Neural progenitor cell (in vitro differentiated cells): ENCODE measurements around the gene BRD7. TPM values are rescaled to one million over a fixed set of nuclear protein-coding genes. Genes with fewer than 3 reads are reported as not detected.

Source experiments
- DNase-seq: peaks from one replicate; pipeline ENCODE4 v3.0.0-alpha.2; 2016; ENCODE audit warnings: low spot score
- H2AFZ ChIP-seq: fragments of 200-600 bp; sonication (generic); replicated peaks from 2 replicates; pipeline ENCODE4 v1.6.1; 2016; ENCODE audit warnings: antibody characterized with exemption
- H3F3A ChIP-seq: fragments of 200-600 bp; sonication (generic); 2 replicates; pipeline ENCODE4 v1.6.1; 2016; ENCODE audit warnings: antibody characterized with exemption, low read depth
- H3K27ac ChIP-seq: fragments of 200-600 bp; sonication (generic); 2 replicates; pipeline ENCODE4 v1.5.1; 2016; ENCODE audit warnings: mild to moderate bottlenecking
- H3K27me3 ChIP-seq: fragments of 200-600 bp; sonication (generic); 2 replicates; pipeline ENCODE4 v1.6.1; 2016; ENCODE audit warnings: mild to moderate bottlenecking, moderate library complexity
- H3K36me3 ChIP-seq: fragments of 200-600 bp; sonication (generic); 2 replicates; pipeline ENCODE4 v1.5.1; 2016
- H3K4me1 ChIP-seq: fragments of 200-600 bp; sonication (generic); 2 replicates; pipeline ENCODE4 v1.6.1; 2016; ENCODE audit warnings: mixed run types
- H3K4me2 ChIP-seq: fragments of 200-600 bp; sonication (generic); 2 replicates; pipeline ENCODE4 v1.6.1; 2016
- H3K4me3 ChIP-seq: fragments of 200-600 bp; sonication (generic); 2 replicates; pipeline ENCODE4 v1.5.1; 2016
- H3K79me2 ChIP-seq: fragments of 200-600 bp; sonication (generic); 2 replicates; pipeline ENCODE4 v1.6.1; 2016; ENCODE audit warnings: low read depth
- H3K9ac ChIP-seq: fragments of 200-600 bp; sonication (generic); 2 replicates; pipeline ENCODE4 v1.6.1; 2016
- H3K9me3 ChIP-seq: fragments of 200-600 bp; sonication (generic); 2 replicates; pipeline ENCODE4 v1.5.1; 2016; ENCODE audit warnings: low read depth
- H4K20me1 ChIP-seq: fragments of 200-600 bp; sonication (generic); 2 replicates; pipeline ENCODE4 v1.6.1; 2016; ENCODE audit warnings: low read depth
- H3K27ac Mint-ChIP-seq: 3 replicates; pipeline ENCODE4 v1.8.0; 2021; ENCODE audit warnings: mixed read lengths
- H3K27me3 Mint-ChIP-seq: 2 replicates; pipeline ENCODE4 v1.8.0; 2022; ENCODE audit warnings: low read depth, mild to moderate bottlenecking, inconsistent platforms, moderate library complexity, mixed read lengths; ENCODE audit not compliant: insufficient read depth
- H3K36me3 Mint-ChIP-seq: 3 replicates; pipeline ENCODE4 v1.8.0; 2021; ENCODE audit warnings: mixed read lengths
- H3K4me1 Mint-ChIP-seq: 3 replicates; pipeline ENCODE4 v1.8.0; 2021; ENCODE audit warnings: mixed read lengths
- H3K4me3 Mint-ChIP-seq: 3 replicates; pipeline ENCODE4 v1.8.0; 2021; ENCODE audit warnings: mild to moderate bottlenecking, moderate library complexity, mixed read lengths
- H3K9me3 Mint-ChIP-seq: 3 replicates; pipeline ENCODE4 v1.8.0; 2020; ENCODE audit warnings: mixed read lengths
- CTCF ChIP-seq: fragments of 200-600 bp; sonication (generic); IDR thresholded peaks from 2 replicates; pipeline ENCODE4 v1.5.1; 2017; ENCODE audit warnings: antibody characterized with exemption, mild to moderate bottlenecking
- EZH2 ChIP-seq: fragments of 200-600 bp; sonication (generic); IDR thresholded peaks from 2 replicates; pipeline ENCODE4 v1.6.1; 2017; ENCODE audit warnings: antibody characterized with exemption, mild to moderate bottlenecking, moderate library complexity
- EZH2phosphoT487 ChIP-seq: fragments of 200-600 bp; sonication (generic); IDR thresholded peaks from 2 replicates; pipeline ENCODE4 v1.6.1; 2017; ENCODE audit warnings: antibody characterized with exemption
- total RNA-seq: library from RNA; depleted of rRNA; stranded (reverse); fragments of >200 nt; gene quantifications from 2 replicates; pipeline ENCODE4 v1.2.3, GENCODE V29; 2015; ENCODE audit warnings: low replicate concordance

Gene BRD7
- total RNA-seq, 1 donor from 2014 or later = 164 TPM

GRCh38 chr16:50272111-50272571 lies 96.6 kb downstream of the BRD7 start:
- H3K27ac Mint-ChIP-seq = no peak overlapping the region

GRCh38 chr16:50271148-50272041 lies 97.4 kb downstream of the BRD7 start:
- Histone ChIP-seq H3K27ac (no peak overlapping the region), H3K79me2 (no peaks in the 10 kb centered on the region), H3F3A (no peaks in the 10 kb centered on the region), H2AFZ (no peak overlapping the region), H3K9me3 (no peaks in the 10 kb centered on the region), H3K4me3 (no peak overlapping the region), H3K4me2 (no peak overlapping the region), H3K36me3 (no peaks in the 10 kb centered on the region), H3K27me3 (no peaks in the 10 kb centered on the region), H3K9ac (no peak overlapping the region), H4K20me1 (no peaks in the 10 kb centered on the region), H3K4me1 (peaks cover 3% of the 10 kb centered on the region)
- no peak overlapping the region for H3K27ac Mint-ChIP-seq
- peaks cover 4% of the 10 kb centered on the region for H3K27me3 Mint-ChIP-seq
- peaks cover 7% of the 10 kb centered on the region for H3K4me1 Mint-ChIP-seq
- H3K4me3 Mint-ChIP-seq = no peak overlapping the region
- peaks cover 2% of the 10 kb centered on the region for H3K9me3 Mint-ChIP-seq
- DNase-seq = no peak
- TF ChIP-seq EZH2phosphoT487 (no peak), CTCF (no peak), EZH2 (no peak)
- no peaks in the 10 kb centered on the region for H3K36me3 Mint-ChIP-seq

More at GRCh38 chr16:50272111-50272571, 96.6 kb downstream of the BRD7 start:
- H3K9me3 Mint-ChIP-seq = peaks cover 2% of the 10 kb centered on the region
- peaks cover 4% of the 10 kb centered on the region for H3K27me3 Mint-ChIP-seq
- no peaks in the 10 kb centered on the region for H3K4me1 ChIP-seq
- no peak overlapping the region for H3K4me3 Mint-ChIP-seq
- H4K20me1 ChIP-seq = no peaks in the 10 kb centered on the region
- no peak overlapping the region for H2AFZ ChIP-seq
- H3K4me2 ChIP-seq = no peak overlapping the region
- H3K36me3 ChIP-seq = no peaks in the 10 kb centered on the region
- no peaks in the 10 kb centered on the region for H3K36me3 Mint-ChIP-seq
- peaks cover under 1% of the 10 kb centered on the region for H3K4me1 Mint-ChIP-seq
- H3K27me3 ChIP-seq = no peaks in the 10 kb centered on the region
- H3K9ac ChIP-seq = no peak overlapping the region
- TF ChIP-seq EZH2 (no peak), EZH2phosphoT487 (no peak), CTCF (no peak)
- H3K4me3 ChIP-seq = no peak overlapping the region
- no peak for DNase-seq
- no peaks in the 10 kb centered on the region for H3K79me2 ChIP-seq
- no peaks in the 10 kb centered on the region for H3K9me3 ChIP-seq
- H3K27ac ChIP-seq = no peak overlapping the region
- H3F3A ChIP-seq = no peaks in the 10 kb centered on the region

DNA sequence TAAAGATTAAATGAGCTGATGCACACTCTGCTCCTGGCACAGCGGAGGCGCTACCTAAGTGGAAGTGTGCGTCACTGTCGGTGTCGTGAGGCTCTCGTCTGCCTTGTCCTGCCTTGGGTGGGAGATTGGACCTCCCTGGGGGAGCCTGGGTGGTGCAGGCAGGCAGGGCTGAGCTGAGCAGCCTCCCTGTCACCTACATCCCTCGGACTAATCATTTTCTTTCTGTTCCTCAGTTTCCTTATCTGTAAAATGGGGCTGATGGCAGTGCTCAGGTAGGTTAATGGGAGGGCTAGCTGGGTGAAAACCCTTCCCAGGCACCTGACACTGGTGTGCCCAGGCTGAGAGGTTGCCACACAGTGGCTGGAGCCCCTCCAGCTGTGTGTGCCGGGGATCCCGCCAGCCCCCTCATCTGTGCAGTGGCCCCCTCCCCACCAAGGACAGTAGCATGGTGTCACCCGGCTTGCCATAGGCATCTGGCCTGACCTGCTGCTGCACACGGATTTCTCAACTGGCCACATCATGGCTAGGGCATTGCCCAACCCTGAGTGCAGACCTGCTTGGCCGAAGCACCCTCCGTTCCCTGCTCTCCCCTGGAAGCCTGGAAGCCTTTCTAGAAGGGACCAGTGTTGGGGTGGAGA lies 98.2 kb downstream of the BRD7 start:
- Histone ChIP-seq H2AFZ (no peak overlapping the region), H3K79me2 (no peaks in the 10 kb centered on the region), H3K9me3 (no peaks in the 10 kb centered on the region), H3F3A (no peaks in the 10 kb centered on the region), H4K20me1 (no peaks in the 10 kb centered on the region), H3K4me3 (no peak overlapping the region), H3K4me2 (no peak overlapping the region), H3K27me3 (no peaks in the 10 kb centered on the region), H3K9ac (no peak overlapping the region), H3K4me1 (peaks cover 9% of the 10 kb centered on the region), H3K36me3 (no peaks in the 10 kb centered on the region), H3K27ac (no peak overlapping the region)
- no peaks in the 10 kb centered on the region for H3K36me3 Mint-ChIP-seq
- TF ChIP-seq CTCF = no peak
- no peak for TF ChIP-seq EZH2
- TF ChIP-seq EZH2phosphoT487 = no peak
- H3K4me3 Mint-ChIP-seq = no peak overlapping the region
- H3K9me3 Mint-ChIP-seq = peaks cover 2% of the 10 kb centered on the region
- H3K27me3 Mint-ChIP-seq = peaks cover 4% of the 10 kb centered on the region
- H3K27ac Mint-ChIP-seq = no peak overlapping the region
- peaks cover 7% of the 10 kb centered on the region for H3K4me1 Mint-ChIP-seq
- DNase-seq = no peak
